A673 (cell line): ENCODE measurements around the gene SH3BP5L.

ENCODE experiments used
- EZH2 ChIP-seq: fragments of 200-600 bp; sonication (generic); IDR thresholded peaks from 2 replicates; pipeline ENCODE4 v1.6.1; 2017; ENCODE audit warnings: borderline replicate concordance, low read depth, mild to moderate bottlenecking, mixed read lengths, antibody characterized with exemption, low read length; ENCODE audit not compliant: poor library complexity, severe bottlenecking
- TF ChIP-seq, protein P1 (sequence below): fragments of 300-800, 200-600 bp; sonication (generic); conservative IDR thresholded peaks from 2 replicates; pipeline ENCODE4 v1.5.1; 2017; ENCODE audit warnings: low read depth, mild to moderate bottlenecking, antibody characterized with exemption, low read length, moderate library complexity, mixed read lengths

- TF ChIP-seq, protein P1, sequence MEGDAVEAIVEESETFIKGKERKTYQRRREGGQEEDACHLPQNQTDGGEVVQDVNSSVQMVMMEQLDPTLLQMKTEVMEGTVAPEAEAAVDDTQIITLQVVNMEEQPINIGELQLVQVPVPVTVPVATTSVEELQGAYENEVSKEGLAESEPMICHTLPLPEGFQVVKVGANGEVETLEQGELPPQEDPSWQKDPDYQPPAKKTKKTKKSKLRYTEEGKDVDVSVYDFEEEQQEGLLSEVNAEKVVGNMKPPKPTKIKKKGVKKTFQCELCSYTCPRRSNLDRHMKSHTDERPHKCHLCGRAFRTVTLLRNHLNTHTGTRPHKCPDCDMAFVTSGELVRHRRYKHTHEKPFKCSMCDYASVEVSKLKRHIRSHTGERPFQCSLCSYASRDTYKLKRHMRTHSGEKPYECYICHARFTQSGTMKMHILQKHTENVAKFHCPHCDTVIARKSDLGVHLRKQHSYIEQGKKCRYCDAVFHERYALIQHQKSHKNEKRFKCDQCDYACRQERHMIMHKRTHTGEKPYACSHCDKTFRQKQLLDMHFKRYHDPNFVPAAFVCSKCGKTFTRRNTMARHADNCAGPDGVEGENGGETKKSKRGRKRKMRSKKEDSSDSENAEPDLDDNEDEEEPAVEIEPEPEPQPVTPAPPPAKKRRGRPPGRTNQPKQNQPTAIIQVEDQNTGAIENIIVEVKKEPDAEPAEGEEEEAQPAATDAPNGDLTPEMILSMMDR = no peak
- no peak for TF ChIP-seq EZH2
Observed at GRCh38 chr1:248839168-248839555, 13.4 kb upstream of the SH3BP5L start.
